GM12874 (cell line): Measurements from ENCODE around the gene ZNF516.

ENCODE experiments used
- TF ChIP-seq, protein P1 (sequence below): IDR thresholded peaks from 2 replicates; pipeline ENCODE4 v1.5.1; 2011; ENCODE audit warnings: low read depth, mild to moderate bottlenecking, control low read depth, low read length, moderate library complexity; ENCODE audit not compliant: insufficient read depth

ZNF516 gene

DNA sequence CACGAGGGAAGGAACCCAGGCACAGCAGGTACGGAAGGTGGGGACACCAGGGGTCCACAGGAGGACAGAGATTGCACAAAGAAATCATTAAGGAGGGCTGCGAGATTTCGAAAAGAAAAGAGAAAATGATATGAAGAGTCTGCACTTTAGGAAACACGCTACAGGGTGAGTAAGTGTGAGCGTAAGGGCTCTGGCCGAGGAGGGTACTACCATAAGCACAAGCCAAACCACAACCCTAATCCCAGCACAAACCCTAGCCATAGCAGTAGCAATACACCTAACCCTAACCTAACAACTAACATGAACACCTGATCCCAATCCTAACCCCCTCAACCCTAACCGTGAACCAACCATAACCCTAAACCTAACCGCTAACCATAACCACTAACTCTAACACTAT, 104.0 kb downstream of the ZNF516 start:
- TF ChIP-seq, protein P1, sequence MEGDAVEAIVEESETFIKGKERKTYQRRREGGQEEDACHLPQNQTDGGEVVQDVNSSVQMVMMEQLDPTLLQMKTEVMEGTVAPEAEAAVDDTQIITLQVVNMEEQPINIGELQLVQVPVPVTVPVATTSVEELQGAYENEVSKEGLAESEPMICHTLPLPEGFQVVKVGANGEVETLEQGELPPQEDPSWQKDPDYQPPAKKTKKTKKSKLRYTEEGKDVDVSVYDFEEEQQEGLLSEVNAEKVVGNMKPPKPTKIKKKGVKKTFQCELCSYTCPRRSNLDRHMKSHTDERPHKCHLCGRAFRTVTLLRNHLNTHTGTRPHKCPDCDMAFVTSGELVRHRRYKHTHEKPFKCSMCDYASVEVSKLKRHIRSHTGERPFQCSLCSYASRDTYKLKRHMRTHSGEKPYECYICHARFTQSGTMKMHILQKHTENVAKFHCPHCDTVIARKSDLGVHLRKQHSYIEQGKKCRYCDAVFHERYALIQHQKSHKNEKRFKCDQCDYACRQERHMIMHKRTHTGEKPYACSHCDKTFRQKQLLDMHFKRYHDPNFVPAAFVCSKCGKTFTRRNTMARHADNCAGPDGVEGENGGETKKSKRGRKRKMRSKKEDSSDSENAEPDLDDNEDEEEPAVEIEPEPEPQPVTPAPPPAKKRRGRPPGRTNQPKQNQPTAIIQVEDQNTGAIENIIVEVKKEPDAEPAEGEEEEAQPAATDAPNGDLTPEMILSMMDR = no peak

DNA sequence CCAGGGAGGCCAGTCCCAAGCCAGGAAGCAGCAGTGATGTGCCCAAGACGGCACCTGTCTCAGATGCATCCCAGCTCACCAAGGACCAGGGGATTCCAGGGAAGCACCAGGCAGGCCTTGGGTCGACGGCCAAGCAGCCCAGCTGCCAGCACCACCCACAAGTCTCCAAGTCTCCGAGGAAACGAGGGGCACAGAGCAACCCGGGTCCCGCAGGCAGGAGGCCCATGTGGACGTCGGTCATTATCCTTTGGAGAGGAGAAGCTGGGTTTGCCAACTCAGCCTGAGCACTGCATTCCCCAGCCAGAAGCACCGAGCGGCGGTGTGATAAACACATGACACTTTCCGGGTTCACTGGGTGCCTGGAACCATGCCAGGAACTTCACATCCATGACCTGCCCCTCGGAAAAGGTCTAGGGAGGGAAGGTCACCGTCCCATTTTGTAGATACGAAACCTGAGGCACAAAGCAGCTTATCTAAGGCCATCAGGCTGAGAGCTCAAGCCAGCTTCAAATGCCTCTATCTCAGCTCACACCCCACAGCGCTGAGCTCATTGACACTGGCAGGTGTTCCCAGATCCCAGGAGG, 104.5 kb downstream of the ZNF516 start:
- TF ChIP-seq, protein P1 = no peak

DNA sequence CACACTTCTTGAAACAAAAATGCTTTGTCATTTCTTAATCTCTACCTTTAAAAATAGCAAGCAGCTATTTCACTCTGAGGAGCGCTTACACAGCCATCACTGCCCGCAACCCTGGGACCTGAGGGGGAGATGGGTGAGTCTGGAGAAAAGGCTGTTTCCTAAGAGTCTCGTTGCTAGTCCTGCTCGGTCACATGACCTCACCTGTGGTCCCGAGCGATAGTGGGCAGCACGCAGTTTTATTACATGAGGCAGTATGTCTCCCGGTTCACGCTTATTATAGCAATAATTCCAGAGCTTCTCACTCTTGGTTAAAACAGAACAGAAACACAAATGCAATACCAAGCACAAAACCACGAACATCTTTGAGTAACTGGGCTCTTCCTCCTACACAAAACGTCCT, 105.3 kb downstream of the ZNF516 start:
- TF ChIP-seq, protein P1 = no peak

DNA sequence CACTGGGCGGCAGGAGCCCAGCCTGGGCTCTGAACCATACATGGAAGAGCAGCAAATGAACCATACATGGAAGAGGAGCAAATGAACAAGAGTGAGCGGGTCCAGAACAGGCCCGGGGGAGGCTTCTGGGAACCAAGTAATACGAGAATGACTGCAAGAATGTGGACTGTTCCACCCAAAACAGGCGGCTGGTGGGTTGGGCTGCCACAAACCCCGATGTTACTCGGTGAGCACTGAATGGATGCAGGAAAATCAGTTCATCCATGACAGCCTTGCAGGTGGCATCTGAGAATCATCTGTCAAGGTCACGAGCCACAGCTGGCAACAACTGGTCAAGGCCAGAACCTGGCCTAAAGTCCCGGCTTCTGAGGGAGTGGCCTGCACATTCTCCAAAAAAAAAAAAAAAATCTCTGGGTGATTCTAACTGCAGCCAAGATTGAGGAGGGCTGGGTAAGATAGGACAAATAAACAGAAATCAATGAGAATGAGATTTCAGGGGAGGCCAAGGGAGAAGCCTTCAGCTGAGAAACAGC, 106.1 kb downstream of the ZNF516 start:
- TF ChIP-seq, protein P1 = no peak

DNA sequence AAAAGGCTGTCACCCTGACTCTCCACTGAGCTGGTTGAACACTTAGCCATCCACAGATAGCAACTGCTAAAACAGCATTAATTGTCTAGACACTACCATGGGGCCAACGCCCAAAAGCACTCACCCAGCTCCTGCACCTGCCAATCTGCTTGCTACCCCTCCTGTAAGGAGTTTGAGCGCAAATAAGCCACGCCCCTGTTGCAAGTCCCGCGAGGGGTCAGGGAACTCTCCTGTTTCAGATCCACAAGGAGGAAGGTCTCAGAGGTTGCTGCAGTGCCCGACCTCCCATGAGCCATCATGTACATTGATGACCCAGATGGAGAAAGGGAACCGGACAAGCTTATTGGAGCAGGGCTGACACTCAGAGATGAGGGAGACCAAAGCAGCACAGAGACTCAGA, 106.8 kb downstream of the ZNF516 start:
- TF ChIP-seq, protein P1 = no peak

DNA sequence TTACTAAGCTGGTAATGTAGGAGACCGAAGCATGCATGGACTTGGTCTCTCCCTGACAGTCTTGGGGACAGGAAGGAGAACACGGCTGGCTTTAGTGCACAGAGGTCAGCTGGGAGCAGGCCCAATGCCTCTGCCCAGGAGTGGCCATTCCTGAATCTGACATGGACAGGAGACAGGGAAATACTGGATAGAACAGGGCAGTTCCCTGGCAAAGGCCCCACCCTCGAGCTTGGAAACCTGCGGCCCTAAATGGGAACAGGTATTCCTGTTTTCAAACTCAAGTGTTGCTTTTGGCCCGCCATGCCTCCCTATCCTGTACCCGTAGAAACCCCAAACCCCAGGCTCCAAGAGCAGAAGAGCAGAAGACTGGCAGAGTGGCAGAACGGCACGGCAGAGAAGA, 107.4 kb downstream of the ZNF516 start:
- TF ChIP-seq, protein P1 = no peak

DNA sequence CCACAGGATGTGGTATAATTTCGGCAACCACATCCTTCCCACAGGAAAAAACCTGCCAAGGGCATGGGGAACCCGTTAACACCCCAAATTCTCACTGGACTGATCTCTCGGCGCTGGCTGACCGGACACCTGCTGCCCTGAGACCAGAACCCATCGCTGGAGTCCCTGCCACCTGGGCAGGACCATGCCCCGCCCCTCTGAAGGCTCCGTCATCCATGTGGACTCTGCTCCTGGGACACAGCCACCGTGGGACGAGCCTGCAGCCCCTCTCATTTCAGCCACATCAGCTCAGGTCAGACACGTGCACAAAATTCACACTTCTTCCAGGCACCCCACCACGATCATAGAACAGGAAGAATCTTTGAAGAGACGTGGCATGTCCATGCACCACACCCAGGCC, 108.2 kb downstream of the ZNF516 start:
- TF ChIP-seq, protein P1 = no peak
